ENCODE measurements around the gene KCTD5. TPM values are rescaled to one million over a fixed set of nuclear protein-coding genes. Genes with fewer than 3 reads are reported as not detected.
"Not testable (repeated sequence)": the region's sequence is repeated elsewhere in the genome, so short reads cannot be mapped to it uniquely, and the experiment has no call there.

The KCTD5 gene
- total RNA-seq, 2 experiments from 2014 or later: 20.6 to 22.6 TPM

GRCh38 chr16:2660755-2661373 lies 21.5 kb upstream of the KCTD5 start:
- POLR2A ChIA-PET; H3K4me1 Mint-ChIP-seq (ENCODE audit: low read depth); intact Hi-C loops (cut with DNase I, micrococcal nuclease); CTCF ChIA-PET; H3K27me3 ChIP-seq (ENCODE audit: control insufficient read depth in 1 of 2, insufficient read depth in 2 of 2, low read length in 2 of 2); H3K27ac ChIP-seq (ENCODE audit: low read depth in 1 of 2, low read length in 2 of 2); H3K9me3 Mint-ChIP-seq; H3K4me3 ChIP-seq (ENCODE audit: low read length); H3K9me3 ChIP-seq (ENCODE audit: control insufficient read depth in 1 of 2, insufficient read depth in 1 of 2, low read length in 2 of 2); H3K27me3 Mint-ChIP-seq; H3K36me3 ChIP-seq (ENCODE audit: insufficient read depth, low read length); H3K4me3 Mint-ChIP-seq: not testable (repeated sequence)
- peaks cover 18% of the 10 kb centered on the region for H3K4me1 ChIP-seq (ENCODE audit: insufficient read depth, low read length)
- DNase-seq (peak in 10 of 14 experiments; percentile 10 to 68 (median 30)), ATAC-seq (ENCODE audit: poor library complexity) (peak; percentile 64)
- TF ChIP-seq, protein P1, sequence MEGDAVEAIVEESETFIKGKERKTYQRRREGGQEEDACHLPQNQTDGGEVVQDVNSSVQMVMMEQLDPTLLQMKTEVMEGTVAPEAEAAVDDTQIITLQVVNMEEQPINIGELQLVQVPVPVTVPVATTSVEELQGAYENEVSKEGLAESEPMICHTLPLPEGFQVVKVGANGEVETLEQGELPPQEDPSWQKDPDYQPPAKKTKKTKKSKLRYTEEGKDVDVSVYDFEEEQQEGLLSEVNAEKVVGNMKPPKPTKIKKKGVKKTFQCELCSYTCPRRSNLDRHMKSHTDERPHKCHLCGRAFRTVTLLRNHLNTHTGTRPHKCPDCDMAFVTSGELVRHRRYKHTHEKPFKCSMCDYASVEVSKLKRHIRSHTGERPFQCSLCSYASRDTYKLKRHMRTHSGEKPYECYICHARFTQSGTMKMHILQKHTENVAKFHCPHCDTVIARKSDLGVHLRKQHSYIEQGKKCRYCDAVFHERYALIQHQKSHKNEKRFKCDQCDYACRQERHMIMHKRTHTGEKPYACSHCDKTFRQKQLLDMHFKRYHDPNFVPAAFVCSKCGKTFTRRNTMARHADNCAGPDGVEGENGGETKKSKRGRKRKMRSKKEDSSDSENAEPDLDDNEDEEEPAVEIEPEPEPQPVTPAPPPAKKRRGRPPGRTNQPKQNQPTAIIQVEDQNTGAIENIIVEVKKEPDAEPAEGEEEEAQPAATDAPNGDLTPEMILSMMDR (IDR thresholded peaks at IDR 0.05): peak; percentile 19
- Mint-ChIP-seq H3K36me3 (ENCODE audit: low read depth) (peaks cover 22% of the 10 kb centered on the region), H3K27ac (peak overlapping the region; percentile 40)

- H3K27ac ChIP-seq (ENCODE audit: low read depth in 1 of 2, low read length in 2 of 2): peak overlapping the region in 1 of 2 donors; percentile 9
- ChIA-PET POLR2A (no interaction called here), CTCF (interaction anchor here (1.2 kb wide), 1 partner anchor 204 kb away, joined by 3 read pairs; no protein-coding TSS in a partner anchor)
- intact Hi-C loops (cut with DNase I, micrococcal nuclease): no loop called here
- H3K9me3 Mint-ChIP-seq: no peaks in the 10 kb centered on the region
- H3K9me3 ChIP-seq (ENCODE audit: control insufficient read depth in 1 of 2, insufficient read depth in 1 of 2, low read length in 2 of 2): no peaks in the 10 kb centered on the region
- peaks cover 13% of the 10 kb centered on the region for H3K4me1 ChIP-seq (ENCODE audit: insufficient read depth, low read length)
- peaks cover 10% of the 10 kb centered on the region for H3K4me1 Mint-ChIP-seq (ENCODE audit: low read depth)
- DNase-seq (peak in 5 of 14 experiments; percentile 21 to 70 (median 54)), ATAC-seq (ENCODE audit: poor library complexity) (no peak)
- H3K27ac Mint-ChIP-seq: no peak overlapping the region
- TF ChIP-seq, protein P1 (IDR thresholded peaks at IDR 0.05): no peak
- H3K36me3 ChIP-seq (ENCODE audit: insufficient read depth, low read length): peaks cover 12% of the 10 kb centered on the region
- no peaks in the 10 kb centered on the region for H3K27me3 Mint-ChIP-seq
- peaks cover 38% of the 10 kb centered on the region for H3K36me3 Mint-ChIP-seq (ENCODE audit: low read depth)
- H3K4me3 Mint-ChIP-seq: no peak overlapping the region
- no peak overlapping the region for H3K4me3 ChIP-seq (ENCODE audit: low read length)
- no peaks in the 10 kb centered on the region for H3K27me3 ChIP-seq (ENCODE audit: control insufficient read depth in 1 of 2, insufficient read depth in 2 of 2, low read length in 2 of 2)
These were observed 18.5 kb upstream of the KCTD5 start for GRCh38 chr16:2663553-2664546.

DNA sequence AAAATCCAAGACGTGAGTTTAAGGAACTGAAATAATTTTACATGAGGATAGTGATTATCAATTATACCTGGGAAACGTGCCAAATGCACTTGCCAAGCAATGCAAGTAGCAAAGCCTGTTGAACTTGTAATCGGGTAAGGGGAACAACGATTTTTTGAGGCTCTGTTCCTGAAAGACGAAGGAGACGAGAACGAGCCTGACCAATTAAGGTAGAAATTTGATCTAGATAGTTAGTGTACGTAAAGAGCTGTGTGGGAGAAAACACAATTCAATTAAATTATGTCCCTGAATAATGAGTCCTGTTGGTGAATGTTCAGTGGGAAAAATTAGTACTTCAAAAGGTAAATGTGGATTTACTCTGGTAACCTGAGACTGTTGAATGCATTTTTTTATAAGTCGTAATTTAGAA lies 17.7 kb upstream of the KCTD5 start:
- CTCF ChIA-PET: interaction anchor here (1.2 kb wide), 1 partner anchor 204 kb away, joined by 3 read pairs; no protein-coding TSS in a partner anchor
- Mint-ChIP-seq H3K27ac (no peak overlapping the region), H3K9me3 (no peaks in the 10 kb centered on the region), H3K27me3 (no peaks in the 10 kb centered on the region), H3K4me3 (no peak overlapping the region), H3K4me1 (ENCODE audit: low read depth) (peaks cover 15% of the 10 kb centered on the region), H3K36me3 (ENCODE audit: low read depth) (peaks cover 45% of the 10 kb centered on the region)
- TF ChIP-seq, protein P1 (IDR thresholded peaks at IDR 0.05): no peak
- ATAC-seq (ENCODE audit: poor library complexity) (no peak), DNase-seq (no peak)
- Histone ChIP-seq H3K9me3 (ENCODE audit: control insufficient read depth in 1 of 2, insufficient read depth in 1 of 2, low read length in 2 of 2) (no peaks in the 10 kb centered on the region), H3K36me3 (ENCODE audit: insufficient read depth, low read length) (peaks cover 17% of the 10 kb centered on the region), H3K4me1 (ENCODE audit: insufficient read depth, low read length) (peaks cover 14% of the 10 kb centered on the region), H3K27ac (ENCODE audit: low read depth in 1 of 2, low read length in 2 of 2) (no peak overlapping the region), H3K27me3 (ENCODE audit: control insufficient read depth in 1 of 2, insufficient read depth in 2 of 2, low read length in 2 of 2) (no peaks in the 10 kb centered on the region), H3K4me3 (ENCODE audit: low read length) (no peak overlapping the region)
- intact Hi-C loops (cut with DNase I, micrococcal nuclease): no loop called here
- POLR2A ChIA-PET: no interaction called here

- H3K27ac Mint-ChIP-seq; CTCF ChIA-PET; H3K9me3 ChIP-seq (ENCODE audit: control insufficient read depth in 1 of 2, insufficient read depth in 1 of 2, low read length in 2 of 2); H3K9me3 Mint-ChIP-seq; POLR2A ChIA-PET; intact Hi-C loops (cut with DNase I, micrococcal nuclease); H3K4me3 ChIP-seq (ENCODE audit: low read length); H3K27me3 ChIP-seq (ENCODE audit: control insufficient read depth in 1 of 2, insufficient read depth in 2 of 2, low read length in 2 of 2); ATAC-seq (ENCODE audit: poor library complexity); H3K27me3 Mint-ChIP-seq; DNase-seq; H3K27ac ChIP-seq (ENCODE audit: low read depth in 1 of 2, low read length in 2 of 2); H3K4me3 Mint-ChIP-seq: not testable (repeated sequence)
- H3K36me3 ChIP-seq (ENCODE audit: insufficient read depth, low read length): peaks cover 17% of the 10 kb centered on the region
- Mint-ChIP-seq H3K36me3 (ENCODE audit: low read depth) (peaks cover 51% of the 10 kb centered on the region), H3K4me1 (ENCODE audit: low read depth) (peaks cover 22% of the 10 kb centered on the region)
- H3K4me1 ChIP-seq (ENCODE audit: insufficient read depth, low read length): peaks cover 33% of the 10 kb centered on the region
These were observed 15.7 kb upstream of the KCTD5 start for GRCh38 chr16:2666671-2667070.

DNA sequence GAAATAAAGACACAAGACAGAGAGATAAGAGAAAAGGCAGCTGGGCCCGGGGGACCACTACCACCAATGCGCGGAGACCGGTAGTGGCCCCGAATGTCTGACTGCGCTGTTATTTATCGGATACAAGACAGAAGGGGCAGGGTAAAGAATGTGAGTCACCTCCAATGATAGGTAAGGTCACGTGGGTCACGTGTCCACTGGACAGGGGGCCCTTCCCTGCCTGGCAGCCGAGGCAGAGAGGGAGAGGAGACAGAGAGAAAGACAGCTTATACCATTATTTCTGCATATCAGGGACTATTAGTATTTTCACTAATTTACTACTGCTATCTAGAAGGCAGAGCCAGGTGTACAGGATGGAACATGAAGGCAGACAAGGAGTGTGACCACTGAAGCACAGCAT lies 12.7 kb upstream of the KCTD5 start:
- H3K9me3 Mint-ChIP-seq; H3K27me3 Mint-ChIP-seq; H3K27ac Mint-ChIP-seq; H3K4me3 ChIP-seq (ENCODE audit: low read length); H3K9me3 ChIP-seq (ENCODE audit: control insufficient read depth in 1 of 2, insufficient read depth in 1 of 2, low read length in 2 of 2); CTCF ChIA-PET; H3K27me3 ChIP-seq (ENCODE audit: control insufficient read depth in 1 of 2, insufficient read depth in 2 of 2, low read length in 2 of 2); ATAC-seq (ENCODE audit: poor library complexity); DNase-seq; H3K4me3 Mint-ChIP-seq; intact Hi-C loops (cut with DNase I, micrococcal nuclease); H3K27ac ChIP-seq (ENCODE audit: low read depth in 1 of 2, low read length in 2 of 2); POLR2A ChIA-PET: not testable (repeated sequence)
- H3K36me3 ChIP-seq (ENCODE audit: insufficient read depth, low read length): peaks cover 17% of the 10 kb centered on the region
- peaks cover 39% of the 10 kb centered on the region for H3K4me1 ChIP-seq (ENCODE audit: insufficient read depth, low read length)
- Mint-ChIP-seq H3K4me1 (ENCODE audit: low read depth) (peaks cover 27% of the 10 kb centered on the region), H3K36me3 (ENCODE audit: low read depth) (peaks cover 37% of the 10 kb centered on the region)
